ENCODE data around the gene SPHK1.

The SPHK1 gene

GRCh38 chr17:76384987-76385891 lies 830 bp downstream of the SPHK1 start:
- DNase-seq = no peak

GRCh38 chr17:76385892-76386786 lies 1.7 kb downstream of the SPHK1 start:
- peak; percentile 38 for DNase-seq

GRCh38 chr17:76386966-76387765 lies 2.8 kb downstream of the SPHK1 start:
- DNase-seq = peak; percentile 19

GRCh38 chr17:76388966-76389888 lies 4.8 kb downstream of the SPHK1 start:
- no peak for DNase-seq

- no peak for DNase-seq
Observed at GRCh38 chr17:76390003-76390421, 5.6 kb downstream of the SPHK1 start.

GRCh38 chr17:76391200-76391715 lies 6.8 kb downstream of the SPHK1 start:
- no peak for DNase-seq

GRCh38 chr17:76394166-76394565 lies 9.8 kb downstream of the SPHK1 start:
- no peak for DNase-seq

GRCh38 chr17:76395980-76396379 lies 11.6 kb downstream of the SPHK1 start:
- DNase-seq = no peak

- no peak for DNase-seq
Observed at GRCh38 chr17:76397184-76397583, 12.8 kb downstream of the SPHK1 start.

- DNase-seq = peak; percentile 64
Observed at GRCh38 chr17:76397687-76398522, 13.5 kb downstream of the SPHK1 start.

- no peak for DNase-seq
Observed at GRCh38 chr17:76398523-76399174, 14.2 kb downstream of the SPHK1 start.

GRCh38 chr17:76399175-76400172 lies 15.1 kb downstream of the SPHK1 start:
- no peak for DNase-seq

- no peak for DNase-seq
Observed at GRCh38 chr17:76402711-76403110, 18.3 kb downstream of the SPHK1 start.

GRCh38 chr17:76404256-76404655 lies 19.8 kb downstream of the SPHK1 start:
- DNase-seq = no peak

GRCh38 chr17:76404976-76405563 lies 20.7 kb downstream of the SPHK1 start:
- DNase-seq = no peak

GRCh38 chr17:76405607-76405966 lies 21.2 kb downstream of the SPHK1 start:
- no peak for DNase-seq

- DNase-seq = peak; percentile 89
Observed at GRCh38 chr17:76405967-76406647, 21.7 kb downstream of the SPHK1 start.

GRCh38 chr17:76407509-76407908 lies 23.1 kb downstream of the SPHK1 start:
- DNase-seq = no peak

Data from SHP77 treated with DMSO at 0.1 percent for 48 hours (cell line).